Pancreas (tissue), 10 donors: ENCODE results near the gene TCL1A. TPM values are rescaled to one million over a fixed set of nuclear protein-coding genes. Genes with fewer than 3 reads are reported as not detected.

ENCODE experiments used
- ATAC-seq, 4 donors: fragments of 200-7000 bp; cut with Tn5 transposase; one replicate each; pipeline versions ENCODE4 v1.8.0 to v1.9.1; 2020; ENCODE audit warnings: mild to moderate bottlenecking in 4 of 4, moderate library complexity in 4 of 4
- DNase-seq, 6 donors: peaks; one replicate each; pipeline ENCODE4 v3.0.0-alpha.2; 2020
- FAIRE-seq: peaks from 2 replicates; lab custom pipeline; 2012; peaks lifted over from hg19 to GRCh38; lab: Jason Lieb, UNC
- H3K27ac ChIP-seq, 4 donors: fragments of 200-600 bp; sonication (generic); 1 replicate in 3 of 4; 2 replicates in 1 of 4; pipeline versions ENCODE4 v1.5.0 to v1.8.0; 2020
- H3K27me3 ChIP-seq, 4 donors: fragments of 200-600 bp; one replicate each; pipeline ENCODE4 v1.8.0; 2021
- H3K36me3 ChIP-seq, 3 donors: fragments of 200-600 bp; sonication (generic) in 1 of 3; one replicate each; pipeline versions ENCODE4 v1.5.0 to v1.8.0; 2020 to 2021
- H3K4me1 ChIP-seq, 3 donors: fragments of 200-600 bp; one replicate each; pipeline ENCODE4 v1.8.0; 2021
- H3K4me3 ChIP-seq, 4 donors: fragments of 200-600 bp; sonication (generic) in 2 of 4; one replicate each; pipeline versions ENCODE4 v1.5.0 to v1.8.0; 2020 to 2021
- H3K9me3 ChIP-seq, 4 donors: fragments of 200-600 bp; one replicate each; pipeline ENCODE4 v1.8.0; 2021
- WGBS, 2 donors: extraction: QIAGEN DNeasy Blood & Tissue Kit; methylation state at CpG; one replicate each; pipeline ENCODE4 v1.1.7; 2013; 5-methylcytosine and 5-hydroxymethylcytosine counted together
- intact Hi-C, 3 donors: fragments of 100-400 bp; cut with DNase I; formaldehyde crosslinking; loops; one replicate each; pipeline versions ENCODE4 v1.11.1 to v1.14.2; 2022
- polyA plus RNA-seq, 2 donors: library from polyadenylated mRNA; stranded (reverse); fragments of 200-250 nt; gene quantifications; one replicate each; pipeline ENCODE4 v1.2.3, GENCODE V29; 2013
- total RNA-seq, 6 donors: library from RNA; stranded (reverse); fragmentation: NEBNext Ultra II Directional in 4 of 6; extraction: Animal tissue kit (Norgen Biotek cat#: 25700) in 4 of 6; gene quantifications; one replicate each; pipeline versions ENCODE4 v1.2.1 to v1.2.4, GENCODE V29; 2021 to 2023
- TF ChIP-seq, protein P1 (sequence below), 4 donors: fragments of 200-600 bp; sonication (generic) in 3 of 4; IDR thresholded peaks; one replicate each; pipeline versions ENCODE4 v1.5.0 to v1.8.0; 2021; ENCODE audit warnings: antibody characterized with exemption in 4 of 4
- donor health status: healthy with polysubstance abuse.
- donor health status: DM: no; HTN: no; CAD: no; lungs with moderate emphysema.
- donor health status: DM: no; HTN: no; CAD: no.
- donor health status: control.
- donor health status: control.
- donor health status: Bipolar disorder and iron deficiency.
- donor health status: DM: yes; HTN: yes; CAD: no.
- donor health status: DM: no; HTN: no; CAD: no.
- donor health status: DM: no; HTN: no; CAD: no.
- donor health status: DM: yes; HTN: yes; CAD: no.

TCL1A gene
- total and polyA plus RNA-seq, 8 donors = 0.09 to 0.16 TPM; not detected in 6

- no peak overlapping the region for H3K4me3 ChIP-seq
- DNase-seq (no peak), ATAC-seq (no peak), FAIRE-seq (no peak)
- H3K36me3 ChIP-seq = no peaks in the 10 kb centered on the region
- H3K27ac ChIP-seq = no peak overlapping the region
- intact Hi-C loops = no loop called here
- WGBS, 2 donors = 85% methylated on average over 17 of the region's 17 CpGs
- H3K4me1 ChIP-seq = no peaks in the 10 kb centered on the region
- TF ChIP-seq, protein P1, sequence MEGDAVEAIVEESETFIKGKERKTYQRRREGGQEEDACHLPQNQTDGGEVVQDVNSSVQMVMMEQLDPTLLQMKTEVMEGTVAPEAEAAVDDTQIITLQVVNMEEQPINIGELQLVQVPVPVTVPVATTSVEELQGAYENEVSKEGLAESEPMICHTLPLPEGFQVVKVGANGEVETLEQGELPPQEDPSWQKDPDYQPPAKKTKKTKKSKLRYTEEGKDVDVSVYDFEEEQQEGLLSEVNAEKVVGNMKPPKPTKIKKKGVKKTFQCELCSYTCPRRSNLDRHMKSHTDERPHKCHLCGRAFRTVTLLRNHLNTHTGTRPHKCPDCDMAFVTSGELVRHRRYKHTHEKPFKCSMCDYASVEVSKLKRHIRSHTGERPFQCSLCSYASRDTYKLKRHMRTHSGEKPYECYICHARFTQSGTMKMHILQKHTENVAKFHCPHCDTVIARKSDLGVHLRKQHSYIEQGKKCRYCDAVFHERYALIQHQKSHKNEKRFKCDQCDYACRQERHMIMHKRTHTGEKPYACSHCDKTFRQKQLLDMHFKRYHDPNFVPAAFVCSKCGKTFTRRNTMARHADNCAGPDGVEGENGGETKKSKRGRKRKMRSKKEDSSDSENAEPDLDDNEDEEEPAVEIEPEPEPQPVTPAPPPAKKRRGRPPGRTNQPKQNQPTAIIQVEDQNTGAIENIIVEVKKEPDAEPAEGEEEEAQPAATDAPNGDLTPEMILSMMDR (IDR thresholded peaks at IDR 0.05) = no peak
- H3K27me3 ChIP-seq = peaks cover 0 to 6% (median 0%) of the 10 kb centered on the region in 4 donors
- no peaks in the 10 kb centered on the region for H3K9me3 ChIP-seq
Observed at GRCh38 chr14:95710106-95710505, 3.8 kb downstream of the TCL1A start.

DNA sequence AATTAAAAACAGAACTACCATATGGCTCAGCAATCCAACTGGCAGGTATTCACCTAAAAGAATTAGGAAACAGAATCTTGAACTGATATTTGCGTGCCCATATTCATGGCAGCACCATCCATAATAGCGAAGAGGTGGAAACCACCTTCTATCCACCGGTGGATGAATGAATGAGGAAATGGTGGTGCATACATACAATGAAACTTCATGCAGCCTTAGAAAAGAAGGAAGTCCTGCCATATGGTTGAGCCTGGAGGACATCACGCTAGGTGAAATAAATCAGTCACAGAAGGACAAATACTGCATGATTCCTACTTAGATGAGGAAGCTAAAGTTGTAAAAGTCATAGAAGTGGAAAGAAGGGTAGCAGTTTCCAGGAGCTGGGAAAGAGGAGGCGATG is 6.6 kb downstream of the TCL1A start:
- H3K4me3 ChIP-seq = no peak overlapping the region
- DNase-seq (no peak), FAIRE-seq (no peak), ATAC-seq (no peak)
- intact Hi-C loops = no loop called here
- H3K27me3 ChIP-seq = no peaks in the 10 kb centered on the region
- H3K27ac ChIP-seq = no peak overlapping the region
- 86 to 88% methylated on average over 5 of the region's 5 CpGs for WGBS, 2 donors
- H3K4me1 ChIP-seq = no peaks in the 10 kb centered on the region
- TF ChIP-seq, protein P1 (IDR thresholded peaks at IDR 0.05) = no peak
- H3K36me3 ChIP-seq = no peaks in the 10 kb centered on the region
- H3K9me3 ChIP-seq = no peaks in the 10 kb centered on the region

DNA sequence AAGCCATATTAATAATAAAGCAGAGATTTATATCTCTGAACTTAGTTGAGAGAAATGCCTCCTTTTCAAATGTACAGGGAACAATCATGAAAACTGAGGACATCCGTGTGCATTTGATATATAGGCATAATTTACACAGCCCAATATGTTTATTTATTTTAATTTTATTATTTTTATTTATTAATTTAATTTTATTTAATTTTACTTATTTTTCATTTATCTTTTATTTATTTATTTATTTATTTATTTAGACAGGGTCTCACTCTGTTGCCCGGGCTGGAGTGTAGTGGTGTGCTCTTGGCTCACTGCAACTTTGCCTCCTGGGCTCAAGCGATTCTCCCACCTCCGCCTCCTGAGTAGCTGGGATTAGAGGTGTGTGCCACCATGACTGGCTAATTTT is 8.4 kb downstream of the TCL1A start:
- Histone ChIP-seq H3K4me1 (no peaks in the 10 kb centered on the region), H3K9me3 (no peaks in the 10 kb centered on the region), H3K27me3 (no peaks in the 10 kb centered on the region), H3K36me3 (no peaks in the 10 kb centered on the region), H3K4me3 (no peak overlapping the region), H3K27ac (no peak overlapping the region)
- 88 to 91% methylated on average over 4 of the region's 4 CpGs for WGBS, 2 donors
- TF ChIP-seq, protein P1 (IDR thresholded peaks at IDR 0.05) = no peak
- intact Hi-C loops = no loop called here
- no peak for DNase-seq
- ATAC-seq = no peak
- FAIRE-seq = no peak

GRCh38 chr14:95703805-95704204 is 10.1 kb downstream of the TCL1A start:
- TF ChIP-seq, protein P1 (IDR thresholded peaks at IDR 0.05) = no peak
- Histone ChIP-seq H3K27me3 (no peaks in the 10 kb centered on the region), H3K4me1 (no peaks in the 10 kb centered on the region), H3K27ac (no peak overlapping the region), H3K9me3 (no peaks in the 10 kb centered on the region), H3K4me3 (no peak overlapping the region), H3K36me3 (no peaks in the 10 kb centered on the region)
- DNase-seq = no peak
- no peak for FAIRE-seq
- 61 to 78% methylated on average over 3 of the region's 3 CpGs for WGBS, 2 donors
- intact Hi-C loops = no loop called here
- ATAC-seq = no peak

GRCh38 chr14:95703341-95703740 is 10.6 kb downstream of the TCL1A start:
- H3K9me3 ChIP-seq = no peaks in the 10 kb centered on the region
- ATAC-seq = no peak
- no peaks in the 10 kb centered on the region for H3K36me3 ChIP-seq
- intact Hi-C loops = no loop called here
- H3K4me3 ChIP-seq = no peak overlapping the region
- no peak for FAIRE-seq
- no peak for DNase-seq
- TF ChIP-seq, protein P1 (IDR thresholded peaks at IDR 0.05) = no peak
- no peaks in the 10 kb centered on the region for H3K27me3 ChIP-seq
- no peak overlapping the region for H3K27ac ChIP-seq
- WGBS, 2 donors = 67 to 75% methylated on average over 3 of the region's 3 CpGs
- H3K4me1 ChIP-seq = no peaks in the 10 kb centered on the region
